ENCODE data around the gene RUNDC3A. TPM values are rescaled to one million over a fixed set of nuclear protein-coding genes. Genes with fewer than 3 reads are reported as not detected.

RUNDC3A gene
- total RNA-seq, 1 experiment from 2014 or later, result 5.2 TPM

DNA sequence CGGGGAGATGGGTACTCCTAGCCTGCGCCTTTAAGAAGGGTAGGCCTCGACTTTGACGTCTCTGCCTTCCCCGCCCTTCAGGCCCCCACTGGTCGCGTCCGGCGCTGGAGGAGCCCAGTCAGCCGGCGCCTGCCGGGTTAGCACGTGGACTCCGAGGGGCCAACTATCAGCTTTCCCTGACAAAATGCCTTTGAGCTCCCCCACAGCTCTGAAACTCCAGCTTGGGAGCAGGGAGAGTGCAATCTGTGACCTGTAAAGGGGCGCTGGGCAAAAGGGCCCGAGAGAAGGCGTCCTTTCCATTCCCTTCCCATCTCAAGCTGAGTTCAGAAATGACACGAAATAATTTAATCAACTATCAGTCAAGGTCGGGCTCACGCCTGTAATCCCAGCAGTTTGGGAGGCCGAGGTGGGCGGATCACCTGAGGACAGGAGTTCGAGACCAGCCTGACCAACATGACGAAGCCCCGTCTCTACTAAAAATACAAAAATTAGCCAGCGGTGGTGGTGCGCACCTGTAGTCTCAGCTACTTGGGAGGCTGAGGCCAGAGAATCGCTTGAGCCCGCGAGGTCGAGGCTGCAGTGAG lies 18.6 kb downstream of the RUNDC3A start (continued):
- no peak for TF ChIP-seq EMX1 (CRISPR knock-in tag; IDR thresholded peaks at IDR 0.05)
- TF ChIP-seq ESRRA (CRISPR knock-in tag; IDR thresholded peaks at IDR 0.05; ENCODE audit: borderline replicate concordance), result no peak
- TF ChIP-seq, protein P1, sequence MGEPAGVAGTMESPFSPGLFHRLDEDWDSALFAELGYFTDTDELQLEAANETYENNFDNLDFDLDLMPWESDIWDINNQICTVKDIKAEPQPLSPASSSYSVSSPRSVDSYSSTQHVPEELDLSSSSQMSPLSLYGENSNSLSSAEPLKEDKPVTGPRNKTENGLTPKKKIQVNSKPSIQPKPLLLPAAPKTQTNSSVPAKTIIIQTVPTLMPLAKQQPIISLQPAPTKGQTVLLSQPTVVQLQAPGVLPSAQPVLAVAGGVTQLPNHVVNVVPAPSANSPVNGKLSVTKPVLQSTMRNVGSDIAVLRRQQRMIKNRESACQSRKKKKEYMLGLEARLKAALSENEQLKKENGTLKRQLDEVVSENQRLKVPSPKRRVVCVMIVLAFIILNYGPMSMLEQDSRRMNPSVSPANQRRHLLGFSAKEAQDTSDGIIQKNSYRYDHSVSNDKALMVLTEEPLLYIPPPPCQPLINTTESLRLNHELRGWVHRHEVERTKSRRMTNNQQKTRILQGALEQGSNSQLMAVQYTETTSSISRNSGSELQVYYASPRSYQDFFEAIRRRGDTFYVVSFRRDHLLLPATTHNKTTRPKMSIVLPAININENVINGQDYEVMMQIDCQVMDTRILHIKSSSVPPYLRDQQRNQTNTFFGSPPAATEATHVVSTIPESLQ (CRISPR knock-in tag; IDR thresholded peaks at IDR 0.05), result no peak
- no peak for TF ChIP-seq SMAD4 (CRISPR knock-in tag; IDR thresholded peaks at IDR 0.05)
- no peak for TF ChIP-seq ZNF121 (CRISPR knock-in tag; IDR thresholded peaks at IDR 0.05)
- TF ChIP-seq, protein P2, sequence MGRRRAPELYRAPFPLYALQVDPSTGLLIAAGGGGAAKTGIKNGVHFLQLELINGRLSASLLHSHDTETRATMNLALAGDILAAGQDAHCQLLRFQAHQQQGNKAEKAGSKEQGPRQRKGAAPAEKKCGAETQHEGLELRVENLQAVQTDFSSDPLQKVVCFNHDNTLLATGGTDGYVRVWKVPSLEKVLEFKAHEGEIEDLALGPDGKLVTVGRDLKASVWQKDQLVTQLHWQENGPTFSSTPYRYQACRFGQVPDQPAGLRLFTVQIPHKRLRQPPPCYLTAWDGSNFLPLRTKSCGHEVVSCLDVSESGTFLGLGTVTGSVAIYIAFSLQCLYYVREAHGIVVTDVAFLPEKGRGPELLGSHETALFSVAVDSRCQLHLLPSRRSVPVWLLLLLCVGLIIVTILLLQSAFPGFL (CRISPR knock-in tag; IDR thresholded peaks at IDR 0.05; ENCODE audit: borderline replicate concordance), result no peak
- no peak for TF ChIP-seq ZNF671 (CRISPR knock-in tag; IDR thresholded peaks at IDR 0.05)
- TF ChIP-seq, protein P3, sequence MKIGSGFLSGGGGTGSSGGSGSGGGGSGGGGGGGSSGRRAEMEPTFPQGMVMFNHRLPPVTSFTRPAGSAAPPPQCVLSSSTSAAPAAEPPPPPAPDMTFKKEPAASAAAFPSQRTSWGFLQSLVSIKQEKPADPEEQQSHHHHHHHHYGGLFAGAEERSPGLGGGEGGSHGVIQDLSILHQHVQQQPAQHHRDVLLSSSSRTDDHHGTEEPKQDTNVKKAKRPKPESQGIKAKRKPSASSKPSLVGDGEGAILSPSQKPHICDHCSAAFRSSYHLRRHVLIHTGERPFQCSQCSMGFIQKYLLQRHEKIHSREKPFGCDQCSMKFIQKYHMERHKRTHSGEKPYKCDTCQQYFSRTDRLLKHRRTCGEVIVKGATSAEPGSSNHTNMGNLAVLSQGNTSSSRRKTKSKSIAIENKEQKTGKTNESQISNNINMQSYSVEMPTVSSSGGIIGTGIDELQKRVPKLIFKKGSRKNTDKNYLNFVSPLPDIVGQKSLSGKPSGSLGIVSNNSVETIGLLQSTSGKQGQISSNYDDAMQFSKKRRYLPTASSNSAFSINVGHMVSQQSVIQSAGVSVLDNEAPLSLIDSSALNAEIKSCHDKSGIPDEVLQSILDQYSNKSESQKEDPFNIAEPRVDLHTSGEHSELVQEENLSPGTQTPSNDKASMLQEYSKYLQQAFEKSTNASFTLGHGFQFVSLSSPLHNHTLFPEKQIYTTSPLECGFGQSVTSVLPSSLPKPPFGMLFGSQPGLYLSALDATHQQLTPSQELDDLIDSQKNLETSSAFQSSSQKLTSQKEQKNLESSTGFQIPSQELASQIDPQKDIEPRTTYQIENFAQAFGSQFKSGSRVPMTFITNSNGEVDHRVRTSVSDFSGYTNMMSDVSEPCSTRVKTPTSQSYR (CRISPR knock-in tag; IDR thresholded peaks at IDR 0.05), result 0 out of 2 replicates have a peak, but pooled peaks have one; percentile 38
- TF ChIP-seq, protein P4, sequence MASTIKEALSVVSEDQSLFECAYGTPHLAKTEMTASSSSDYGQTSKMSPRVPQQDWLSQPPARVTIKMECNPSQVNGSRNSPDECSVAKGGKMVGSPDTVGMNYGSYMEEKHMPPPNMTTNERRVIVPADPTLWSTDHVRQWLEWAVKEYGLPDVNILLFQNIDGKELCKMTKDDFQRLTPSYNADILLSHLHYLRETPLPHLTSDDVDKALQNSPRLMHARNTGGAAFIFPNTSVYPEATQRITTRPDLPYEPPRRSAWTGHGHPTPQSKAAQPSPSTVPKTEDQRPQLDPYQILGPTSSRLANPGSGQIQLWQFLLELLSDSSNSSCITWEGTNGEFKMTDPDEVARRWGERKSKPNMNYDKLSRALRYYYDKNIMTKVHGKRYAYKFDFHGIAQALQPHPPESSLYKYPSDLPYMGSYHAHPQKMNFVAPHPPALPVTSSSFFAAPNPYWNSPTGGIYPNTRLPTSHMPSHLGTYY (CRISPR knock-in tag; IDR thresholded peaks at IDR 0.05), result no peak
- TF ChIP-seq, protein P5, sequence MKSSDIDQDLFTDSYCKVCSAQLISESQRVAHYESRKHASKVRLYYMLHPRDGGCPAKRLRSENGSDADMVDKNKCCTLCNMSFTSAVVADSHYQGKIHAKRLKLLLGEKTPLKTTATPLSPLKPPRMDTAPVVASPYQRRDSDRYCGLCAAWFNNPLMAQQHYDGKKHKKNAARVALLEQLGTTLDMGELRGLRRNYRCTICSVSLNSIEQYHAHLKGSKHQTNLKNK (CRISPR knock-in tag; IDR thresholded peaks at IDR 0.05), result no peak
- TF ChIP-seq ZNF138 (CRISPR knock-in tag; conservative IDR thresholded peaks at IDR 0.05), result no peak
- TF ChIP-seq, protein P6, sequence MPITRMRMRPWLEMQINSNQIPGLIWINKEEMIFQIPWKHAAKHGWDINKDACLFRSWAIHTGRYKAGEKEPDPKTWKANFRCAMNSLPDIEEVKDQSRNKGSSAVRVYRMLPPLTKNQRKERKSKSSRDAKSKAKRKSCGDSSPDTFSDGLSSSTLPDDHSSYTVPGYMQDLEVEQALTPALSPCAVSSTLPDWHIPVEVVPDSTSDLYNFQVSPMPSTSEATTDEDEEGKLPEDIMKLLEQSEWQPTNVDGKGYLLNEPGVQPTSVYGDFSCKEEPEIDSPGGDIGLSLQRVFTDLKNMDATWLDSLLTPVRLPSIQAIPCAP (CRISPR knock-in tag; IDR thresholded peaks at IDR 0.05), result no peak
- TF ChIP-seq, protein P7, sequence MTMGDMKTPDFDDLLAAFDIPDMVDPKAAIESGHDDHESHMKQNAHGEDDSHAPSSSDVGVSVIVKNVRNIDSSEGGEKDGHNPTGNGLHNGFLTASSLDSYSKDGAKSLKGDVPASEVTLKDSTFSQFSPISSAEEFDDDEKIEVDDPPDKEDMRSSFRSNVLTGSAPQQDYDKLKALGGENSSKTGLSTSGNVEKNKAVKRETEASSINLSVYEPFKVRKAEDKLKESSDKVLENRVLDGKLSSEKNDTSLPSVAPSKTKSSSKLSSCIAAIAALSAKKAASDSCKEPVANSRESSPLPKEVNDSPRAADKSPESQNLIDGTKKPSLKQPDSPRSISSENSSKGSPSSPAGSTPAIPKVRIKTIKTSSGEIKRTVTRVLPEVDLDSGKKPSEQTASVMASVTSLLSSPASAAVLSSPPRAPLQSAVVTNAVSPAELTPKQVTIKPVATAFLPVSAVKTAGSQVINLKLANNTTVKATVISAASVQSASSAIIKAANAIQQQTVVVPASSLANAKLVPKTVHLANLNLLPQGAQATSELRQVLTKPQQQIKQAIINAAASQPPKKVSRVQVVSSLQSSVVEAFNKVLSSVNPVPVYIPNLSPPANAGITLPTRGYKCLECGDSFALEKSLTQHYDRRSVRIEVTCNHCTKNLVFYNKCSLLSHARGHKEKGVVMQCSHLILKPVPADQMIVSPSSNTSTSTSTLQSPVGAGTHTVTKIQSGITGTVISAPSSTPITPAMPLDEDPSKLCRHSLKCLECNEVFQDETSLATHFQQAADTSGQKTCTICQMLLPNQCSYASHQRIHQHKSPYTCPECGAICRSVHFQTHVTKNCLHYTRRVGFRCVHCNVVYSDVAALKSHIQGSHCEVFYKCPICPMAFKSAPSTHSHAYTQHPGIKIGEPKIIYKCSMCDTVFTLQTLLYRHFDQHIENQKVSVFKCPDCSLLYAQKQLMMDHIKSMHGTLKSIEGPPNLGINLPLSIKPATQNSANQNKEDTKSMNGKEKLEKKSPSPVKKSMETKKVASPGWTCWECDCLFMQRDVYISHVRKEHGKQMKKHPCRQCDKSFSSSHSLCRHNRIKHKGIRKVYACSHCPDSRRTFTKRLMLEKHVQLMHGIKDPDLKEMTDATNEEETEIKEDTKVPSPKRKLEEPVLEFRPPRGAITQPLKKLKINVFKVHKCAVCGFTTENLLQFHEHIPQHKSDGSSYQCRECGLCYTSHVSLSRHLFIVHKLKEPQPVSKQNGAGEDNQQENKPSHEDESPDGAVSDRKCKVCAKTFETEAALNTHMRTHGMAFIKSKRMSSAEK (CRISPR knock-in tag; IDR thresholded peaks at IDR 0.05; ENCODE audit: borderline replicate concordance), result no peak
- no peak for TF ChIP-seq ZNF263 (CRISPR knock-in tag; IDR thresholded peaks at IDR 0.05; ENCODE audit: low read depth)
- TF ChIP-seq NR1H2 (CRISPR knock-in tag; IDR thresholded peaks at IDR 0.05), result no peak
- no peak for TF ChIP-seq JAZF1 (CRISPR knock-in tag; IDR thresholded peaks at IDR 0.05)
- TF ChIP-seq, protein P8, sequence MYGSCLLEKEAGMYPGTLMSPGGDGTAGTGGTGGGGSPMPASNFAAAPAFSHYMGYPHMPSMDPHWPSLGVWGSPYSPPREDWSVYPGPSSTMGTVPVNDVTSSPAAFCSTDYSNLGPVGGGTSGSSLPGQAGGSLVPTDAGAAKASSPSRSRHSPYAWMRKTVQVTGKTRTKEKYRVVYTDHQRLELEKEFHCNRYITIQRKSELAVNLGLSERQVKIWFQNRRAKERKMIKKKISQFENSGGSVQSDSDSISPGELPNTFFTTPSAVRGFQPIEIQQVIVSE (CRISPR knock-in tag; IDR thresholded peaks at IDR 0.05; ENCODE audit: borderline replicate concordance), result no peak
- peak; percentile 41; the same call in 1 of the 2 replicates for TF ChIP-seq GABPB1 (CRISPR knock-in tag; IDR thresholded peaks at IDR 0.05)
- TF ChIP-seq, protein P9, sequence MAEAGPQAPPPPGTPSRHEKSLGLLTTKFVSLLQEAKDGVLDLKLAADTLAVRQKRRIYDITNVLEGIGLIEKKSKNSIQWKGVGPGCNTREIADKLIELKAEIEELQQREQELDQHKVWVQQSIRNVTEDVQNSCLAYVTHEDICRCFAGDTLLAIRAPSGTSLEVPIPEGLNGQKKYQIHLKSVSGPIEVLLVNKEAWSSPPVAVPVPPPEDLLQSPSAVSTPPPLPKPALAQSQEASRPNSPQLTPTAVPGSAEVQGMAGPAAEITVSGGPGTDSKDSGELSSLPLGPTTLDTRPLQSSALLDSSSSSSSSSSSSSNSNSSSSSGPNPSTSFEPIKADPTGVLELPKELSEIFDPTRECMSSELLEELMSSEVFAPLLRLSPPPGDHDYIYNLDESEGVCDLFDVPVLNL (CRISPR knock-in tag; IDR thresholded peaks at IDR 0.05; ENCODE audit: borderline replicate concordance, low read depth), result no peak
- no peak for TF ChIP-seq NFE2L1 (CRISPR knock-in tag; IDR thresholded peaks at IDR 0.05)
- TF ChIP-seq, protein P10, sequence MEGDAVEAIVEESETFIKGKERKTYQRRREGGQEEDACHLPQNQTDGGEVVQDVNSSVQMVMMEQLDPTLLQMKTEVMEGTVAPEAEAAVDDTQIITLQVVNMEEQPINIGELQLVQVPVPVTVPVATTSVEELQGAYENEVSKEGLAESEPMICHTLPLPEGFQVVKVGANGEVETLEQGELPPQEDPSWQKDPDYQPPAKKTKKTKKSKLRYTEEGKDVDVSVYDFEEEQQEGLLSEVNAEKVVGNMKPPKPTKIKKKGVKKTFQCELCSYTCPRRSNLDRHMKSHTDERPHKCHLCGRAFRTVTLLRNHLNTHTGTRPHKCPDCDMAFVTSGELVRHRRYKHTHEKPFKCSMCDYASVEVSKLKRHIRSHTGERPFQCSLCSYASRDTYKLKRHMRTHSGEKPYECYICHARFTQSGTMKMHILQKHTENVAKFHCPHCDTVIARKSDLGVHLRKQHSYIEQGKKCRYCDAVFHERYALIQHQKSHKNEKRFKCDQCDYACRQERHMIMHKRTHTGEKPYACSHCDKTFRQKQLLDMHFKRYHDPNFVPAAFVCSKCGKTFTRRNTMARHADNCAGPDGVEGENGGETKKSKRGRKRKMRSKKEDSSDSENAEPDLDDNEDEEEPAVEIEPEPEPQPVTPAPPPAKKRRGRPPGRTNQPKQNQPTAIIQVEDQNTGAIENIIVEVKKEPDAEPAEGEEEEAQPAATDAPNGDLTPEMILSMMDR (IDR thresholded peaks at IDR 0.05), result no peak

Measured in WTC11 (cell line).